A549 (cell line): ENCODE measurements around the gene OOSP3.

Experiments used
- NR3C1 ChIP-seq: fragments of >200 bp; sonication (Bioruptor Twin); formaldehyde crosslinking; IDR thresholded peaks from 3 replicates; pipeline ENCODE4 v1.6.1; 2017
- PHF8 ChIP-seq: fragments of 200-600 bp; sonication (generic); IDR thresholded peaks from 2 replicates; pipeline ENCODE4 v1.6.1; 2016; ENCODE audit warnings: low read depth, mild to moderate bottlenecking, antibody characterized with exemption, moderate library complexity, borderline replicate concordance
- POLR2A ChIP-seq: IDR thresholded peaks from 2 replicates; pipeline ENCODE4 v1.6.1; 2012; ENCODE audit warnings: mild to moderate bottlenecking, low read length
- SMC3 ChIP-seq: fragments of >200 bp; sonication (Bioruptor Twin); formaldehyde crosslinking; IDR thresholded peaks from 3 replicates; pipeline ENCODE4 v1.6.1; 2018; ENCODE audit warnings: inconsistent platforms
- ZC3H11A ChIP-seq: fragments of 450-650 bp; IDR thresholded peaks from 2 replicates; pipeline ENCODE4 v1.6.1; 2014; ENCODE audit warnings: antibody characterized with exemption, mild to moderate bottlenecking
- TF ChIP-seq, protein P1 (sequence below): fragments of >200 bp; sonication (Bioruptor Twin); formaldehyde crosslinking; IDR thresholded peaks from 3 replicates; pipeline ENCODE4 v1.5.1; 2016
- TF ChIP-seq, protein P2 (sequence below): fragments of 450-650 bp; IDR thresholded peaks from 2 replicates; pipeline ENCODE4 v1.6.1; 2014; ENCODE audit warnings: antibody characterized with exemption

DNA sequence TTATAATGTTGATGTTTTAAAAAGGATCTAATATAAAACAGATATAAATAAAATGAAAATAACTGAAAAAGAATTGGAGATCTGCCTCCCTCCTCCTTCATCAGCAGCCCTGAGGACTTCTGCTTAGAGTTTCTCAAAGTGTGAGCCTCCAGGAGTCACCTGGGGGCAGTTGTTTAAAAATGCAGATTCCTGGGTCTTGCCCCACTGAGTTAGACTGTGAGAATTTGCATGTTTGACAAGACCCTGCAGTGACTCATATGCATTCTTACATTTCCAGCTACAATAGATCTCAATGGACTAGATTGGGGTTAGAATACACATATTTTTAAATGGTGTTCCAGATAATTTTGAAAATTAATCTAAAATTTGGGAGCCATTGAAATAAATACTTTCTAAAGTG is 798 bp upstream of the OOSP3 start:
- TF ChIP-seq ZC3H11A (no peak), NR3C1 (no peak), PHF8 (no peak), SMC3 (no peak), POLR2A (no peak)
- TF ChIP-seq, protein P1, sequence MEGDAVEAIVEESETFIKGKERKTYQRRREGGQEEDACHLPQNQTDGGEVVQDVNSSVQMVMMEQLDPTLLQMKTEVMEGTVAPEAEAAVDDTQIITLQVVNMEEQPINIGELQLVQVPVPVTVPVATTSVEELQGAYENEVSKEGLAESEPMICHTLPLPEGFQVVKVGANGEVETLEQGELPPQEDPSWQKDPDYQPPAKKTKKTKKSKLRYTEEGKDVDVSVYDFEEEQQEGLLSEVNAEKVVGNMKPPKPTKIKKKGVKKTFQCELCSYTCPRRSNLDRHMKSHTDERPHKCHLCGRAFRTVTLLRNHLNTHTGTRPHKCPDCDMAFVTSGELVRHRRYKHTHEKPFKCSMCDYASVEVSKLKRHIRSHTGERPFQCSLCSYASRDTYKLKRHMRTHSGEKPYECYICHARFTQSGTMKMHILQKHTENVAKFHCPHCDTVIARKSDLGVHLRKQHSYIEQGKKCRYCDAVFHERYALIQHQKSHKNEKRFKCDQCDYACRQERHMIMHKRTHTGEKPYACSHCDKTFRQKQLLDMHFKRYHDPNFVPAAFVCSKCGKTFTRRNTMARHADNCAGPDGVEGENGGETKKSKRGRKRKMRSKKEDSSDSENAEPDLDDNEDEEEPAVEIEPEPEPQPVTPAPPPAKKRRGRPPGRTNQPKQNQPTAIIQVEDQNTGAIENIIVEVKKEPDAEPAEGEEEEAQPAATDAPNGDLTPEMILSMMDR: no peak
- TF ChIP-seq, protein P2, sequence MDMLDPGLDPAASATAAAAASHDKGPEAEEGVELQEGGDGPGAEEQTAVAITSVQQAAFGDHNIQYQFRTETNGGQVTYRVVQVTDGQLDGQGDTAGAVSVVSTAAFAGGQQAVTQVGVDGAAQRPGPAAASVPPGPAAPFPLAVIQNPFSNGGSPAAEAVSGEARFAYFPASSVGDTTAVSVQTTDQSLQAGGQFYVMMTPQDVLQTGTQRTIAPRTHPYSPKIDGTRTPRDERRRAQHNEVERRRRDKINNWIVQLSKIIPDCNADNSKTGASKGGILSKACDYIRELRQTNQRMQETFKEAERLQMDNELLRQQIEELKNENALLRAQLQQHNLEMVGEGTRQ: no peak
